H9 (cell line): ENCODE results near the gene CRTAP. TPM values are rescaled to one million over a fixed set of nuclear protein-coding genes. Genes with fewer than 3 reads are reported as not detected.

Experiments
- DNase-seq: peaks from one replicate; pipeline ENCODE4 v3.0.0-alpha.2; 2017
- H2AFZ ChIP-seq: one replicate; pipeline ENCODE4 v1.6.1; 2013; ENCODE audit warnings: mild to moderate bottlenecking, low read length, control low read depth, moderate library complexity
- H2AK5ac ChIP-seq: 2 replicates; pipeline ENCODE4 v1.6.1; 2013; ENCODE audit warnings: low read length, control low read depth, mixed read lengths; ENCODE audit not compliant: insufficient read length
- H2BK120ac ChIP-seq: one replicate; pipeline ENCODE4 v1.6.1; 2013; ENCODE audit warnings: low read depth, mild to moderate bottlenecking, low read length, control low read depth, inconsistent platforms; ENCODE audit not compliant: poor library complexity, severe bottlenecking
- H2BK12ac ChIP-seq: 2 replicates; pipeline ENCODE4 v1.6.1; 2013; ENCODE audit warnings: low read length, control low read depth, mixed read lengths, low read depth; ENCODE audit not compliant: insufficient read length
- H2BK15ac ChIP-seq: 2 replicates; pipeline ENCODE4 v1.6.1; 2013; ENCODE audit warnings: low read depth, low read length, control low read depth
- H2BK20ac ChIP-seq: one replicate; pipeline ENCODE4 v1.6.1; 2013; ENCODE audit warnings: low read depth, mild to moderate bottlenecking, low read length, control low read depth, inconsistent platforms; ENCODE audit not compliant: poor library complexity, severe bottlenecking
- H2BK5ac ChIP-seq: 2 replicates; pipeline ENCODE4 v1.6.1; 2013; ENCODE audit warnings: low read length, control low read depth, mixed read lengths; ENCODE audit not compliant: insufficient read length
- H3K14ac ChIP-seq: 2 replicates; pipeline ENCODE4 v1.6.1; 2013; ENCODE audit warnings: low read length, control low read depth; ENCODE audit not compliant: insufficient read depth
- H3K18ac ChIP-seq: 2 replicates; pipeline ENCODE4 v1.6.1; 2013; ENCODE audit warnings: low read depth, mild to moderate bottlenecking, mixed read lengths, low read length, control low read depth; ENCODE audit not compliant: insufficient read length
- H3K23ac ChIP-seq: 2 replicates; pipeline ENCODE4 v1.6.1; 2013; ENCODE audit warnings: low read length, control low read depth, mixed read lengths, low read depth; ENCODE audit not compliant: insufficient read length
- H3K23me2 ChIP-seq: 2 replicates; pipeline ENCODE4 v1.6.1; 2013; ENCODE audit warnings: low read depth, mild to moderate bottlenecking, mixed read lengths, low read length, control low read depth; ENCODE audit not compliant: insufficient read length, poor library complexity, severe bottlenecking
- H3K27ac ChIP-seq: 2 replicates; pipeline ENCODE4 v1.5.1; 2013; ENCODE audit warnings: low read length, control low read depth, mixed read lengths, low read depth; ENCODE audit not compliant: insufficient read length
- H3K27me3 ChIP-seq: 2 replicates; pipeline ENCODE4 v1.6.1; 2013; ENCODE audit warnings: low read length, control low read depth, inconsistent platforms; ENCODE audit not compliant: insufficient read depth
- H3K4ac ChIP-seq: 2 replicates; pipeline ENCODE4 v1.6.1; 2013; ENCODE audit warnings: low read depth, mild to moderate bottlenecking, control low read depth, inconsistent platforms, low read length, moderate library complexity
- H3K4me1 ChIP-seq: 2 replicates; pipeline ENCODE4 v1.6.1; 2013; ENCODE audit warnings: low read length, control low read depth, inconsistent platforms; ENCODE audit not compliant: insufficient read depth
- H3K4me2 ChIP-seq: 2 replicates; pipeline ENCODE4 v1.6.1; 2013; ENCODE audit warnings: low read length, control low read depth, mixed read lengths; ENCODE audit not compliant: insufficient read length, insufficient read depth
- H3K56ac ChIP-seq: 2 replicates; pipeline ENCODE4 v1.6.1; 2013; ENCODE audit warnings: low read depth, mild to moderate bottlenecking, mixed read lengths, low read length, control low read depth; ENCODE audit not compliant: insufficient read length
- H3K79me1 ChIP-seq: 2 replicates; pipeline ENCODE4 v1.6.1; 2013; ENCODE audit warnings: low read depth, mild to moderate bottlenecking, moderate library complexity, low read length, control low read depth, inconsistent platforms; ENCODE audit not compliant: insufficient read depth, poor library complexity, severe bottlenecking
- H3K79me2 ChIP-seq: 2 replicates; pipeline ENCODE4 v1.6.1; 2013; ENCODE audit warnings: low read length, control low read depth, inconsistent platforms; ENCODE audit not compliant: insufficient read depth
- H3K9ac ChIP-seq: 2 replicates; pipeline ENCODE4 v1.6.1; 2013; ENCODE audit warnings: low read length, control low read depth, mixed read lengths; ENCODE audit not compliant: insufficient read length; ENCODE audit errors: extremely low read depth
- H3K9me3 ChIP-seq: one replicate; pipeline ENCODE4 v1.6.1; 2013; ENCODE audit warnings: low read depth, low read length, inconsistent platforms; ENCODE audit not compliant: control insufficient read depth
- H3T11ph ChIP-seq: one replicate; pipeline ENCODE4 v1.6.1; 2013; ENCODE audit warnings: mild to moderate bottlenecking, low read length, control low read depth, inconsistent platforms
- H4K20me1 ChIP-seq: one replicate; pipeline ENCODE4 v1.6.1; 2013; ENCODE audit not compliant: control insufficient read depth, insufficient read length, insufficient read depth
- H4K5ac ChIP-seq: 2 replicates; pipeline ENCODE4 v1.6.1; 2013; ENCODE audit warnings: low read depth, mild to moderate bottlenecking, mixed read lengths, low read length, control low read depth; ENCODE audit not compliant: insufficient read length
- H4K8ac ChIP-seq: replicated peaks from 2 replicates; pipeline ENCODE4 v1.6.1; 2013; ENCODE audit warnings: low read length, control low read depth, mixed read lengths, low read depth; ENCODE audit not compliant: insufficient read length
- H4K91ac ChIP-seq: 2 replicates; pipeline ENCODE4 v1.6.1; 2013; ENCODE audit warnings: low read depth, mild to moderate bottlenecking, moderate library complexity, mixed read lengths, low read length, control low read depth; ENCODE audit not compliant: insufficient read length
- H3K27ac Mint-ChIP-seq, 3 experiments: 2 replicates in 2 of 3; 3 replicates in 1 of 3; pipeline ENCODE4 v1.8.0; 2020 to 2021; ENCODE audit warnings: mixed read lengths in 3 of 3, mild to moderate bottlenecking in 1 of 3, moderate library complexity in 1 of 3
- H3K27me3 Mint-ChIP-seq: 2 replicates; pipeline ENCODE4 v1.8.0; 2021; ENCODE audit warnings: low read depth, mild to moderate bottlenecking, moderate library complexity, mixed read lengths
- H3K36me3 Mint-ChIP-seq, 3 experiments: 2 replicates in 2 of 3; 3 replicates in 1 of 3; pipeline ENCODE4 v1.8.0; 2020 to 2021; ENCODE audit warnings: low read depth in 3 of 3, mixed read lengths in 3 of 3; ENCODE audit not compliant: insufficient read depth in 1 of 3
- H3K4me1 Mint-ChIP-seq, 2 experiments: 2 replicates each; pipeline ENCODE4 v1.8.0; 2020; ENCODE audit warnings: mixed read lengths in 2 of 2
- H3K4me3 Mint-ChIP-seq, 2 experiments: 2 replicates in 1 of 2; 3 replicates in 1 of 2; pipeline ENCODE4 v1.8.0; 2020 to 2021; ENCODE audit warnings: mild to moderate bottlenecking in 2 of 2, mixed read lengths in 2 of 2, moderate library complexity in 1 of 2
- H3K9me3 Mint-ChIP-seq, 2 experiments: 2 replicates in 1 of 2; 3 replicates in 1 of 2; pipeline ENCODE4 v1.8.0; 2020; ENCODE audit warnings: mild to moderate bottlenecking in 2 of 2, mixed read lengths in 2 of 2, moderate library complexity in 1 of 2
- CTCF ChIP-seq: fragments of 200-600 bp; sonication (generic); conservative IDR thresholded peaks from 3 replicates; pipeline ENCODE4 v1.8.0; 2021; ENCODE audit warnings: antibody characterized with exemption, mild to moderate bottlenecking
- WGBS: extraction: QIAGEN DNeasy Blood & Tissue Kit; methylation state at CpG from one replicate; pipeline ENCODE4 v1.1.7; 2013; ENCODE audit warnings: missing lambda C conversion rate, low lambda C conversion rate, mixed read lengths; ENCODE audit not compliant: insufficient read length; ENCODE audit errors: extremely low coverage; 5-methylcytosine and 5-hydroxymethylcytosine counted together
- long read RNA-seq: library from polyadenylated mRNA; unstranded; transcript quantifications from one replicate; pipeline ENCODE4 v2.0.0, GENCODE V29; 2020
- total RNA-seq: library from RNA; stranded (reverse); gene quantifications from 2 replicates; pipeline ENCODE4 v1.2.1, GENCODE V29; 2021

Gene CRTAP
- total RNA-seq = 159 and 166 TPM in 2 replicates
- long read RNA-seq, full-length matches to known transcripts = 292 of 342 reads
- long read RNA-seq, partial matches to known transcripts = 2 of 342 reads
- long read RNA-seq, other reads (novel, unspliced or antisense) = 48 of 342 reads

- no peak within 1 kb of the TSS for H3K23ac ChIP-seq
- no peak within 1 kb of the TSS for H2BK20ac ChIP-seq
- Mint-ChIP-seq H3K27ac (peak within 1 kb of the TSS in 1 of 3 experiments; percentile 76; a peak in 1 of 7 replicates), H3K4me1 (peaks cover 10 to 11% of the 10 kb centered on the region in 2 experiments), H3K27me3 (peaks cover 3% of the 10 kb centered on the region), H3K4me3 (peak within 1 kb of the TSS; percentile 73 to 86), H3K36me3 (peaks cover 2 to 6% (median 2%) of the 10 kb centered on the region in 3 experiments; a peak in 2 of 7 replicates), H3K9me3 (peaks cover 0 to 2% of the 10 kb centered on the region in 2 experiments; a peak in 2 of 5 replicates)
- peak; percentile 95 for DNase-seq
- no peak within 1 kb of the TSS for H4K91ac ChIP-seq
- no peak within 1 kb of the TSS for H3K4ac ChIP-seq
- no CpG with 5 or more reads among the region's 98 CpGs for WGBS
- peak within 1 kb of the TSS; percentile 60 for H3K14ac ChIP-seq
- H3K27me3 ChIP-seq = no peaks in the 10 kb centered on the region
- no peaks in the 10 kb centered on the region for H3K79me1 ChIP-seq
- no peak within 1 kb of the TSS for H3K56ac ChIP-seq
- H2BK15ac ChIP-seq = no peak within 1 kb of the TSS
- no peaks in the 10 kb centered on the region for H4K20me1 ChIP-seq
- H3K18ac ChIP-seq = peak within 1 kb of the TSS; percentile 66
- H4K5ac ChIP-seq = no peak within 1 kb of the TSS
- no peak within 1 kb of the TSS for H4K8ac ChIP-seq
- no peaks in the 10 kb centered on the region for H3K4me1 ChIP-seq
- H3T11ph ChIP-seq = no peak within 1 kb of the TSS
- no peak within 1 kb of the TSS for H2BK12ac ChIP-seq
- H3K79me2 ChIP-seq = no peaks in the 10 kb centered on the region
- no peak within 1 kb of the TSS for H2BK120ac ChIP-seq
- H3K4me2 ChIP-seq = peak within 1 kb of the TSS; percentile 86
- H2AFZ ChIP-seq = no peak within 1 kb of the TSS
- H3K27ac ChIP-seq = no peak within 1 kb of the TSS
- TF ChIP-seq CTCF = no peak; the same call in 2 of the 3 replicates
- H3K9me3 ChIP-seq = no peaks in the 10 kb centered on the region
- peak within 1 kb of the TSS; percentile 66 for H3K9ac ChIP-seq
- H2AK5ac ChIP-seq = no peak within 1 kb of the TSS
- peaks cover 11% of the 10 kb centered on the region for H3K23me2 ChIP-seq
- no peak within 1 kb of the TSS for H2BK5ac ChIP-seq
Measured at GRCh38 chr3:33113772-33114621, at the start of gene CRTAP. Gene CRTAP (plus strand): TSS chr3:33114014. CDS start chr3:33114078, 64 bp downstream.
